Transverse colon (tissue), 4 donors: ENCODE results near the gene ANHX. TPM values are rescaled to one million over a fixed set of nuclear protein-coding genes. Genes with fewer than 3 reads are reported as not detected.

Source experiments
- DNase-seq: peaks from one replicate; pipeline ENCODE4 v3.0.0-alpha.2; 2019
- H3K27ac ChIP-seq, 4 donors: fragments of 200-600 bp; sonication (generic); 2 replicates each; pipeline ENCODE4 v1.5.1; 2016 to 2018; ENCODE audit warnings: inconsistent platforms in 4 of 4
- H3K27me3 ChIP-seq: fragments of 200-600 bp; sonication (generic); 2 replicates; pipeline ENCODE4 v1.5.1; 2017; ENCODE audit warnings: inconsistent platforms
- H3K36me3 ChIP-seq, 4 donors: fragments of 200-600 bp; sonication (generic); 2 replicates each; pipeline ENCODE4 v1.5.1; 2017 to 2019; ENCODE audit warnings: inconsistent platforms in 4 of 4
- H3K4me1 ChIP-seq, 4 donors: fragments of 200-600 bp; sonication (generic); 2 replicates each; pipeline ENCODE4 v1.5.1; 2017 to 2020; ENCODE audit warnings: inconsistent platforms in 4 of 4
- H3K4me3 ChIP-seq, 4 donors: fragments of 200-600 bp; sonication (generic); 1 replicate in 1 of 4; 2 replicates in 3 of 4; pipeline versions ENCODE4 v1.5.1 to v1.6.1; 2017 to 2019; ENCODE audit warnings: inconsistent platforms in 4 of 4
- H3K9me3 ChIP-seq, 2 donors: fragments of 200-600 bp; sonication (generic); 2 replicates each; pipeline ENCODE4 v1.5.1; 2017 to 2019; ENCODE audit warnings: inconsistent platforms in 2 of 2
- CTCF ChIP-seq, 5 experiments: fragments of 200-600 bp in 3 of 5; fragments of 450-650 bp in 2 of 5; sonication (generic) in 3 of 5; IDR thresholded peaks; 1 replicate in 2 of 5; 2 replicates in 3 of 5; pipeline ENCODE4 v1.5.1; 2016 to 2017; ENCODE audit warnings: antibody characterized with exemption in 5 of 5, inconsistent platforms in 3 of 5, mild to moderate bottlenecking in 2 of 5, moderate library complexity in 1 of 5
- EP300 ChIP-seq: sonication (generic); formaldehyde crosslinking; IDR thresholded peaks from one replicate; pipeline ENCODE4 v1.6.1; 2017; ENCODE audit warnings: antibody characterized with exemption, low read depth
- POLR2A ChIP-seq: fragments of 450-650 bp; IDR thresholded peaks from one replicate; pipeline ENCODE4 v1.6.1; 2016; ENCODE audit warnings: antibody characterized with exemption, mild to moderate bottlenecking, moderate library complexity
- POLR2AphosphoS5 ChIP-seq, 3 donors: sonication (generic); formaldehyde crosslinking; IDR thresholded peaks; one replicate each; pipeline ENCODE4 v1.6.1; 2016; ENCODE audit warnings: antibody characterized with exemption in 3 of 3
- WGBS, 2 donors: methylation state at CpG; one replicate each; pipeline ENCODE4 v1.1.5; 2018; ENCODE audit warnings: low coverage in 1 of 2; 5-methylcytosine and 5-hydroxymethylcytosine counted together
- in situ Hi-C, 4 donors: fragments of 200-750 bp; cut with MboI; loops; one replicate each; pipeline versions ENCODE4 v1.15.0 to v1.15.1; 2017; ENCODE audit warnings: low sequenced_read_pairs in 3 of 4, low pct_ligation_motif_present in 1 of 4, low pct_unique_long_range_greater_than_20kb in 1 of 4
- intact Hi-C: fragments of 100-400 bp; cut with DNase I; formaldehyde crosslinking; loops from one replicate; pipeline ENCODE4 v1.15.1; 2023; ENCODE audit warnings: low total_unique reads
- total RNA-seq, 4 donors: library from RNA; depleted of rRNA; stranded (reverse); fragments of >200 nt; gene quantifications; one replicate each; pipeline ENCODE4 v1.1.0, GENCODE V29; 2016

Gene ANHX
- total RNA-seq, 4 donors from 2014 or later = not detected

- Histone ChIP-seq H3K27ac (no peak overlapping the region), H3K9me3 (peaks cover 7 to 14% of the 10 kb centered on the region in 2 donors), H3K4me3 (no peak overlapping the region), H3K27me3 (no peaks in the 10 kb centered on the region), H3K4me1 (no peaks in the 10 kb centered on the region), H3K36me3 (no peaks in the 10 kb centered on the region)
- WGBS, 2 donors = 60 to 76% methylated on average over 2 to 8 of the region's 8 CpGs
- in situ Hi-C loops (no loop called here), intact Hi-C loops (no loop called here)
- no peak for TF ChIP-seq EP300
- no peak for DNase-seq
These were observed 9.0 kb downstream of the ANHX start for GRCh38 chr12:133226690-133227089.

- Histone ChIP-seq H3K27me3 (no peaks in the 10 kb centered on the region), H3K27ac (no peak overlapping the region), H3K36me3 (no peaks in the 10 kb centered on the region), H3K9me3 (peaks cover 7 to 18% of the 10 kb centered on the region in 2 donors), H3K4me3 (no peak overlapping the region), H3K4me1 (no peaks in the 10 kb centered on the region)
- TF ChIP-seq POLR2AphosphoS5 (IDR thresholded peaks at IDR 0.05) = no peak
- no peak for TF ChIP-seq EP300
- TF ChIP-seq POLR2A = no peak
- no peak for TF ChIP-seq CTCF (IDR thresholded peaks at IDR 0.05)
- in situ Hi-C loops (no loop called here), intact Hi-C loops (no loop called here)
- 80 to 85% methylated on average over 1 to 4 of the region's 4 CpGs for WGBS, 2 donors
- no peak for DNase-seq
These were observed 10.2 kb downstream of the ANHX start for GRCh38 chr12:133225527-133225926.

GRCh38 chr12:133222211-133222610 is 13.5 kb downstream of the ANHX start:
- Histone ChIP-seq H3K4me3 (no peak overlapping the region), H3K27ac (no peak overlapping the region), H3K36me3 (no peaks in the 10 kb centered on the region), H3K9me3 (peaks cover 12 to 29% of the 10 kb centered on the region in 2 donors), H3K4me1 (no peaks in the 10 kb centered on the region), H3K27me3 (no peaks in the 10 kb centered on the region)
- intact Hi-C loops = no loop called here
- DNase-seq = no peak
- no peak for TF ChIP-seq EP300
- in situ Hi-C loops = no loop called here
- 89% methylated on average over 10 of the region's 10 CpGs; no CpG with 5 or more reads in 1 of the 2 donors for WGBS, 2 donors

- Histone ChIP-seq H3K27me3 (no peaks in the 10 kb centered on the region), H3K4me3 (no peak overlapping the region), H3K36me3 (no peaks in the 10 kb centered on the region), H3K9me3 (peaks cover 22 to 29% of the 10 kb centered on the region in 2 donors), H3K4me1 (no peaks in the 10 kb centered on the region), H3K27ac (no peak overlapping the region)
- intact Hi-C loops = no loop called here
- no peak for TF ChIP-seq POLR2A
- TF ChIP-seq POLR2AphosphoS5 (IDR thresholded peaks at IDR 0.05) = no peak
- TF ChIP-seq CTCF (IDR thresholded peaks at IDR 0.05) = no peak
- TF ChIP-seq EP300 = no peak
- WGBS, 2 donors = 87% methylated on average over 13 of the region's 16 CpGs; no CpG with 5 or more reads in 1 of the 2 donors
- in situ Hi-C loops = no loop called here
- no peak for DNase-seq
These were observed 14.4 kb downstream of the ANHX start for GRCh38 chr12:133221241-133221640.

GRCh38 chr12:133220521-133220920 is 15.2 kb downstream of the ANHX start:
- TF ChIP-seq EP300 (no peak), POLR2A (no peak), POLR2AphosphoS5 (IDR thresholded peaks at IDR 0.05) (no peak), CTCF (IDR thresholded peaks at IDR 0.05) (no peak)
- WGBS, 2 donors = 87% methylated on average over 6 of the region's 6 CpGs; no CpG with 5 or more reads in 1 of the 2 donors
- Histone ChIP-seq H3K9me3 (peaks cover 23 to 29% of the 10 kb centered on the region in 2 donors), H3K4me1 (no peaks in the 10 kb centered on the region), H3K4me3 (no peak overlapping the region), H3K27me3 (no peaks in the 10 kb centered on the region), H3K27ac (no peak overlapping the region), H3K36me3 (no peaks in the 10 kb centered on the region)
- intact Hi-C loops = no loop called here
- no peak for DNase-seq
- in situ Hi-C loops = no loop called here
